WERI-Rb-1 (cell line): Measurements from ENCODE around the gene AHRR.
"Not testable (repeated sequence)": the region's sequence is repeated elsewhere in the genome, so short reads cannot be mapped to it uniquely, and the experiment has no call there.

Experiments used
- DNase-seq: peaks from one replicate; pipeline ENCODE4 v3.0.0-alpha.2; 2020
- H3K27ac ChIP-seq: fragments of 250-450 bp; sonication (Bioruptor Pico); 2 replicates; pipeline ENCODE4 v1.5.1; 2020; ENCODE audit warnings: mild to moderate bottlenecking, moderate library complexity
- H3K27me3 ChIP-seq: fragments of 250-450 bp; sonication (Bioruptor Pico); 2 replicates; pipeline ENCODE4 v1.5.1; 2021; ENCODE audit warnings: mild to moderate bottlenecking, low read depth, moderate library complexity; ENCODE audit not compliant: insufficient read depth, severe bottlenecking
- H3K36me3 ChIP-seq: fragments of 250-450 bp; sonication (Bioruptor Pico); 2 replicates; pipeline ENCODE4 v1.5.1; 2020; ENCODE audit warnings: mild to moderate bottlenecking, moderate library complexity
- H3K4me3 ChIP-seq: 2 replicates; pipeline ENCODE4 v1.5.1; 2011; ENCODE audit warnings: low read depth, mild to moderate bottlenecking, control low read depth, low read length
- H3K9me3 ChIP-seq: fragments of 250-450 bp; sonication (Bioruptor Pico); 2 replicates; pipeline ENCODE4 v1.5.1; 2021; ENCODE audit warnings: mild to moderate bottlenecking, moderate library complexity; ENCODE audit not compliant: severe bottlenecking
- TF ChIP-seq, protein P1 (sequence below): IDR thresholded peaks from 2 replicates; pipeline ENCODE4 v1.5.1; 2011; ENCODE audit warnings: low read depth, mild to moderate bottlenecking, control low read depth, inconsistent platforms, low read length

The AHRR gene

DNA sequence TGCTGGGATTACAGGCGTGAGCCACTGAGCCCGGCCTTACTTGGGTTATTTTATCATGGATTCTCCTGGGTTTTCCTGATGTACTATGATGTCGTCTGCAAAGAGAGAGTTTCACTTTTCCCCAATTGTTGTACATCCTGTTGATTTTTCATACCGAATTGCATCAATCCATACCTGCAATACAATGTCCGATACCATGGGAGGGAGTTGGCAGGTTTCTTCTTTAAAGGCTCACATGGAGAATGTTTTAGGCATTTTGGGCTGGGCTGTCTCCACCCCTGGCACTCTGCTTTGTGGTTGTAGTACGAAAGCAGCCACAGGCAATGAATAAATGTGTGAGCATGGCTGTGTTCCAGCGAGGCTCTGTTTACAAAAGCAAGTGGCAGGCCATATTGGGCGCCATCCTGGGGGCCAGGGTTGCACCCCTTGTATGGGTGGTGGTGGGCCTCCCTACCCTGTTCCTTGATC, 86.3 kb downstream of the AHRR start:
- H3K9me3 ChIP-seq = peaks cover 5% of the 10 kb centered on the region
- no peaks in the 10 kb centered on the region for H3K27me3 ChIP-seq
- H3K27ac ChIP-seq = no peak overlapping the region
- DNase-seq = no peak
- no peaks in the 10 kb centered on the region for H3K36me3 ChIP-seq
- TF ChIP-seq, protein P1, sequence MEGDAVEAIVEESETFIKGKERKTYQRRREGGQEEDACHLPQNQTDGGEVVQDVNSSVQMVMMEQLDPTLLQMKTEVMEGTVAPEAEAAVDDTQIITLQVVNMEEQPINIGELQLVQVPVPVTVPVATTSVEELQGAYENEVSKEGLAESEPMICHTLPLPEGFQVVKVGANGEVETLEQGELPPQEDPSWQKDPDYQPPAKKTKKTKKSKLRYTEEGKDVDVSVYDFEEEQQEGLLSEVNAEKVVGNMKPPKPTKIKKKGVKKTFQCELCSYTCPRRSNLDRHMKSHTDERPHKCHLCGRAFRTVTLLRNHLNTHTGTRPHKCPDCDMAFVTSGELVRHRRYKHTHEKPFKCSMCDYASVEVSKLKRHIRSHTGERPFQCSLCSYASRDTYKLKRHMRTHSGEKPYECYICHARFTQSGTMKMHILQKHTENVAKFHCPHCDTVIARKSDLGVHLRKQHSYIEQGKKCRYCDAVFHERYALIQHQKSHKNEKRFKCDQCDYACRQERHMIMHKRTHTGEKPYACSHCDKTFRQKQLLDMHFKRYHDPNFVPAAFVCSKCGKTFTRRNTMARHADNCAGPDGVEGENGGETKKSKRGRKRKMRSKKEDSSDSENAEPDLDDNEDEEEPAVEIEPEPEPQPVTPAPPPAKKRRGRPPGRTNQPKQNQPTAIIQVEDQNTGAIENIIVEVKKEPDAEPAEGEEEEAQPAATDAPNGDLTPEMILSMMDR = no peak
- no peak overlapping the region for H3K4me3 ChIP-seq

DNA sequence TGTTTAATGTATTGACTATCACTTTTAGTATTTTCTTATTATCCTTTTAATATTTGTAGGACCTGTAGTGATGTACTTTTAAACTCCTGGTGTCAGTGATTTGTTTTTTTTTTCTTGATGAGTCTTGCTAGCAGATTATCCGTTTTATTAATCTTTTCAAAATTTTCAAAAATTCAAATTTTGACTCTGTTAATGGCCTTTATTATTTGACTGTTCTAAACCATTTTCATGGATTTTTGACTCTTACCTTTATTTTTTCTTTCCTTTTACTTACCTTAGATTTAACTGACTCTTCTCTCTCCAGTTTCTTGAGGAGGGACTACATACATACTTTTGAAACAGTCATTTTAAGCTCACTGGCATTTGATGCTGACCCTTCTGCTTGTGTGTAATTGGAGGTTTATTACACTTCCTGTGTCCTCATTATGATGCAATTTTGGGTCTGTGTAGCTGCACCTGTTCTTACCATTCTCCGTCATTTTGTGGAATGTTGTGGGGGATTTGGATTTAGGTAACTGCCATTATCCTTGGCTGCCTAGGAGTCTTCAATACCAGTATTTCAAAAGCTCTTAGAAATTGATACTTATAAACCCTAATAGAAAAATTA, 89.5 kb downstream of the AHRR start:
- Histone ChIP-seq H3K9me3 (peaks cover 5% of the 10 kb centered on the region), H3K27me3 (no peaks in the 10 kb centered on the region), H3K4me3 (no peak overlapping the region), H3K36me3 (no peaks in the 10 kb centered on the region), H3K27ac (no peak overlapping the region)
- DNase-seq = no peak
- TF ChIP-seq, protein P1 = no peak

DNA sequence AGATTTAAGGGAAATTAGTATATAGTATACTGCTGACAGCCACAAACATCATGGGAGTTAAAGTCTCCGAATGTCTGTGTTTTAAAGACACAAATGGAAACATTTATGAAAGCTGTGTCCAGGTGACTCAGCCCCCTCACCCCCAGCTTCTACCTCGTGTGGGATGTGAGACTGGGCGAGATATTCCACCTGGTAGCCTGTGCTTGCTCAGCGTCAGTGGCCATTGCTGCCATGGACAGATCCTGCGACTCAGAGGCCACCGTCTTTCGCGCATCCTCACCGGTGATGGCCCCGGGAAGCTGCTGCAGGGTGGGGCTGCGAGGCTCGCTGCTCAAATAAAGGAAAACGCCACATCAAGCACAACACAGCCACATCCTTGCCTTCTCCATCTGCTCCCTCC, 90.2 kb downstream of the AHRR start:
- Histone ChIP-seq H3K36me3 (no peaks in the 10 kb centered on the region), H3K4me3 (no peak overlapping the region), H3K27me3 (no peaks in the 10 kb centered on the region), H3K9me3 (peaks cover 5% of the 10 kb centered on the region), H3K27ac (no peak overlapping the region)
- TF ChIP-seq, protein P1 = no peak
- no peak for DNase-seq

DNA sequence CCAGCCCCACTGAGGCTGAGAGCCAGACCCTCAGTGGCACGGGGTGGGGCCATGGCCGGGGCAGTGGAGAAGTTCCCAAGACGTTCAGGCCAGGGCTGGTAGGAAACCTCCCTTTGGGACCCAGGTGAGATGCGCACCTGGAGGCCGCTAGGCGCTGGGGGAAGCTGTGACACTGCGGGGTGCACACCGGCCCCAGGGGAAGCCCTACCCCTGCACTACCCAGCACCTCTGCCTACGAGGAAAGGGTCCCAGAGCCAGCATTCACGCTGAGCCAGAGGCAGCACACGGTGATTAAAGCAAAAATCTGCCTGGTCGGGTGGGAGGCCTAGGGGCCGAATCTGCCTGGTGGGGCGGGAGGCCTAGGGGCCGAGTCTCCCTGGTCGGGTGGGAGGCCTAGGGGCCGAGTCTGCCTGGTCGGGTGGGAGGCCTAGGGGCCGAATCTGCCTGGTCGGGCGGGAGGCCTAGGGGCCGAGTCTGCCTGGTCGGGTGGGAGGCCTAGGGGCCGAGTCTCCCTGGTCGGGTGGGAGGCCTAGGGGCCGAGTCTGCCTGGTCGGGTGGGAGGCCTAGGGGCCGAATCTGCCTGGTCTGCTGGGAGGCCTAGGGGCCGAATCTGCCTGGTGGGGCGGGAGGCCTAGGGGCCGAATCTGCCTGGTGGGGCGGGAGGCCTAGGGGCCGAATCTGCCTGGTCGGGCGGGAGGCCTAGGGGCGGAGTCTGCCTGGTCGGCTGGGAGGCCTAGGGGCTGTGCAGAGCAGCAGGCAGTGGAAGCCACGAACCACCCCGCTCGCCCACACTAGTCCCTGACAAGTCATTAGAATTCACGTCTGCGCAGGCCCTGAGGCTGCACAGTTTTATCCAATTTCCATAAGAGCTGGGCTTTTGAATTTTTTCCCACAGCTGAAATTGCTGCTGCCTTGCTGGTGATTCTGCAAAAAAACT, 93.7 kb downstream of the AHRR start:
- H3K27me3 ChIP-seq, DNase-seq, H3K9me3 ChIP-seq, H3K36me3 ChIP-seq, H3K4me3 ChIP-seq, H3K27ac ChIP-seq: not testable (repeated sequence)

DNA sequence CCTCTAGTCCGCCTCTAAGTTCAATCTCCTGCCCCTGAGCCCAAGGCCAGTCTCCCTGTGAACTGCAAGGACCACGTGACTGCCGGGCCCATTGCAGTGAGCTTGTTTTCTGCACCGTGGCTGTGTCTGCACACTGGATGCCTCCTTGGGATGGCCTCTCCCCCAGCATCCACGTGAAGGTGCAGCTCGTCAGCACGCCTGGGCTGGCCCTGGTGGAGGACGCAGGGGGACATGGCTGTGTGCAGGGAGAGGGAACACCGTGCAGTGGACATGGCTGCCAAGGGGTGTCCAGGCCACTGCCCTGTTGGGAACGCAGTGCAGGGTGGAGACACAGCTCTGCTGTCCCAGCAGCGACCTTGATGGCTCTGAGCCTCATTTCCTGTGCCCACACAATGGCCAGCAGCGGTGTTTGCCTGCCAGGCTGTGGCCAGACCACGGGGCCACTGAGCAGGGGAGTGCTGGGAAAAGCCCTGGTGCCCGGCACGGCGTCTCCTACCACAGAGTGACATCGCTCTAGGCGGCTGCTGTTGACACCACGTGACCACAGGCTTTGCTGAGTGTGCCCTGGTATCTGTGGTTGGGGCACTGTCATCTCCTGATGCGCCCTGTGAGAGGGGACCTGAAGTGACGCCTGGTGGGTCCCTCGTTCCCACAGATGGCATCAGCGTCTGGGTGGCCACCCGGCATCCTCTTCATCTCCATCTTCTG, 94.6 kb downstream of the AHRR start:
- no peak overlapping the region for H3K4me3 ChIP-seq
- H3K36me3 ChIP-seq = no peaks in the 10 kb centered on the region
- H3K27ac ChIP-seq = no peak overlapping the region
- no peaks in the 10 kb centered on the region for H3K27me3 ChIP-seq
- TF ChIP-seq, protein P1 = no peak
- no peaks in the 10 kb centered on the region for H3K9me3 ChIP-seq
- DNase-seq = no peak

DNA sequence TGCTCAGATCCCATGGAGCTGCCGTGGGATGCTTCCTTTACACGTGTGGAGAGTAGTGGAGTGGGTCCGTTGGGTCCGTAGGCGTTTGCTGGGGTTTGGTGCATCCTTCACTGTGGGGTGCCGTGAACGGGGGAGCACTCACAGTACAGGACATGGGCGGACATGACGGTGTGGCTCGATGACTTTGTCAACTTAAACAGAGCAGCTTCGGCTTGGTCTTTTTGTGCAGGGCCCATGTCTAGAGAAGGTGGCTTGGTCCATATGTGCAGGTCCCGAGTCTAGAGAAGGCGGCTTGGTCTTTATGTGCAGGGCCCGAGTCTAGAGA, 95.1 kb downstream of the AHRR start:
- TF ChIP-seq, protein P1 = no peak
- DNase-seq = no peak
- no peaks in the 10 kb centered on the region for H3K27me3 ChIP-seq
- no peak overlapping the region for H3K27ac ChIP-seq
- no peaks in the 10 kb centered on the region for H3K36me3 ChIP-seq
- H3K9me3 ChIP-seq = no peaks in the 10 kb centered on the region
- H3K4me3 ChIP-seq = no peak overlapping the region
